Esophagus squamous epithelium (tissue), 4 donors: ENCODE data around the gene RNF19B.

ENCODE experiments used
- POLR2A ChIP-seq, 4 donors: fragments of 450-650 bp; IDR thresholded peaks; one replicate each; pipeline ENCODE4 v1.6.1; 2017; ENCODE audit warnings: antibody characterized with exemption in 4 of 4, mild to moderate bottlenecking in 4 of 4, moderate library complexity in 3 of 4
- TF ChIP-seq, protein P1 (sequence below), 6 experiments: fragments of 450-650 bp in 4 of 6; fragments of 200-600 bp in 2 of 6; sonication (generic) in 2 of 6; IDR thresholded peaks; one replicate each; pipeline ENCODE4 v1.5.1; 2016 to 2019; ENCODE audit warnings: antibody characterized with exemption in 6 of 6, mild to moderate bottlenecking in 4 of 6, moderate library complexity in 4 of 6

DNA sequence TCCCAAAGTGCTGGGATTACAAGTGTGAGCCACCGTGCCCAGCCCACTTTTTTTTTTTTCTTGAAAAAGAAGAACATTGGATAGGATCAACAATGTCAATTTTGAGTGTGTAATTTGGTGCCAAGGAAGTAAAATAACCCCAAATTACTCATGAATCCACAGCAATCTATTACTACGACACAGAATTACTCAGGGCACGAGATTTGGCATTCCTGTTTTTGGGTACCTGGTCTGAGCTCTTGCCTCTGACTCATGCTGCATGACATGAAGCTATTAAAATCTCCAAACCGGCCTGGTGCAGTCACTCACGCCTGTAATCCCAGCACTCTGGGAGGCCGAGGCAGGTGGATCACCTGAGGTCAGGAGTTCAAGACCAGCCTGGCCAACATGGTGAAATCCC is 10.4 kb downstream of the RNF19B start:
- no peak for TF ChIP-seq POLR2A (IDR thresholded peaks at IDR 0.05)
- TF ChIP-seq, protein P1, sequence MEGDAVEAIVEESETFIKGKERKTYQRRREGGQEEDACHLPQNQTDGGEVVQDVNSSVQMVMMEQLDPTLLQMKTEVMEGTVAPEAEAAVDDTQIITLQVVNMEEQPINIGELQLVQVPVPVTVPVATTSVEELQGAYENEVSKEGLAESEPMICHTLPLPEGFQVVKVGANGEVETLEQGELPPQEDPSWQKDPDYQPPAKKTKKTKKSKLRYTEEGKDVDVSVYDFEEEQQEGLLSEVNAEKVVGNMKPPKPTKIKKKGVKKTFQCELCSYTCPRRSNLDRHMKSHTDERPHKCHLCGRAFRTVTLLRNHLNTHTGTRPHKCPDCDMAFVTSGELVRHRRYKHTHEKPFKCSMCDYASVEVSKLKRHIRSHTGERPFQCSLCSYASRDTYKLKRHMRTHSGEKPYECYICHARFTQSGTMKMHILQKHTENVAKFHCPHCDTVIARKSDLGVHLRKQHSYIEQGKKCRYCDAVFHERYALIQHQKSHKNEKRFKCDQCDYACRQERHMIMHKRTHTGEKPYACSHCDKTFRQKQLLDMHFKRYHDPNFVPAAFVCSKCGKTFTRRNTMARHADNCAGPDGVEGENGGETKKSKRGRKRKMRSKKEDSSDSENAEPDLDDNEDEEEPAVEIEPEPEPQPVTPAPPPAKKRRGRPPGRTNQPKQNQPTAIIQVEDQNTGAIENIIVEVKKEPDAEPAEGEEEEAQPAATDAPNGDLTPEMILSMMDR (IDR thresholded peaks at IDR 0.05): no peak
